ENCODE measurements around the gene ABCA1.
"Not testable (repeated sequence)": the region's sequence is repeated elsewhere in the genome, so short reads cannot be mapped to it uniquely, and the experiment has no call there.

ABCA1 gene

GRCh38 chr9:104944356-104944755, 16.4 kb upstream of the ABCA1 start:
- no peak for DNase-seq

GRCh38 chr9:104941597-104941996, 13.6 kb upstream of the ABCA1 start:
- no peak for DNase-seq

GRCh38 chr9:104936291-104936690, 8.3 kb upstream of the ABCA1 start:
- DNase-seq: no peak

- DNase-seq: not testable (repeated sequence)
These were observed 7.5 kb upstream of the ABCA1 start for GRCh38 chr9:104935501-104935810.

GRCh38 chr9:104934691-104935500, 6.9 kb upstream of the ABCA1 start:
- no peak for DNase-seq

- not testable (repeated sequence) for DNase-seq
These were observed 5.1 kb upstream of the ABCA1 start for GRCh38 chr9:104933091-104933490.

- no peak for DNase-seq
These were observed 3.3 kb upstream of the ABCA1 start for GRCh38 chr9:104931256-104931655.

GRCh38 chr9:104927216-104927911, 591 bp downstream of the ABCA1 start:
- peak; percentile 73 for DNase-seq

- DNase-seq: no peak
These were observed 4.2 kb downstream of the ABCA1 start for GRCh38 chr9:104923740-104924139.

- no peak for DNase-seq
These were observed 4.7 kb downstream of the ABCA1 start for GRCh38 chr9:104923289-104923688.

GRCh38 chr9:104922748-104923147, 5.2 kb downstream of the ABCA1 start:
- DNase-seq: not testable (repeated sequence)

GRCh38 chr9:104921067-104921741, 6.8 kb downstream of the ABCA1 start:
- DNase-seq: no peak

- no peak for DNase-seq
These were observed 12.2 kb downstream of the ABCA1 start for GRCh38 chr9:104915753-104916152.

GRCh38 chr9:104915049-104915448, 12.9 kb downstream of the ABCA1 start:
- DNase-seq: no peak

GRCh38 chr9:104914466-104914865, 13.5 kb downstream of the ABCA1 start:
- no peak for DNase-seq

- DNase-seq: no peak
These were observed 15.3 kb downstream of the ABCA1 start for GRCh38 chr9:104912606-104913005.

GRCh38 chr9:104911032-104911607, 16.8 kb downstream of the ABCA1 start:
- DNase-seq: no peak

- DNase-seq: no peak
These were observed 20.5 kb downstream of the ABCA1 start for GRCh38 chr9:104907278-104907951.

- DNase-seq: no peak
These were observed 21.3 kb downstream of the ABCA1 start for GRCh38 chr9:104906441-104907277.

- DNase-seq: no peak
These were observed 22.0 kb downstream of the ABCA1 start for GRCh38 chr9:104905931-104906330.

- DNase-seq: peak; percentile 53
These were observed 22.6 kb downstream of the ABCA1 start for GRCh38 chr9:104905153-104905901.

All from islet precursor cell (in vitro differentiated cells).